GM23338 (cell line): ENCODE data around the gene MPPED1. TPM values are rescaled to one million over a fixed set of nuclear protein-coding genes. Genes with fewer than 3 reads are reported as not detected.

ENCODE experiments used
- ATAC-seq: fragments of 200-7000 bp; cut with Tn5 transposase; 3 replicates; pipeline ENCODE4 v1.9.1; 2020
- DNase-seq: peaks from one replicate; pipeline ENCODE4 v3.0.0-alpha.2; 2015; ENCODE audit warnings: low spot score
- H2AFZ ChIP-seq: fragments of 200-600 bp; sonication (generic); 2 replicates; pipeline ENCODE4 v1.8.0; 2016; ENCODE audit warnings: antibody characterized with exemption, mild to moderate bottlenecking, moderate library complexity
- H3F3A ChIP-seq: fragments of 200-600 bp; sonication (generic); replicated peaks from 2 replicates; pipeline ENCODE4 v1.8.0; 2017; ENCODE audit warnings: antibody characterized with exemption, mixed run types, low read depth
- H3K27ac ChIP-seq: fragments of 200-600 bp; sonication (generic); 2 replicates; pipeline ENCODE4 v1.6.1; 2016; ENCODE audit warnings: low read depth
- H3K27me3 ChIP-seq: fragments of 200-600 bp; sonication (generic); 2 replicates; pipeline ENCODE4 v1.8.0; 2016; ENCODE audit warnings: mild to moderate bottlenecking, mixed run types, moderate library complexity; ENCODE audit not compliant: insufficient read depth
- H3K36me3 ChIP-seq: fragments of 200-600 bp; sonication (generic); 2 replicates; pipeline ENCODE4 v1.8.0; 2016; ENCODE audit warnings: mild to moderate bottlenecking; ENCODE audit not compliant: insufficient read depth
- H3K4me1 ChIP-seq: fragments of 200-600 bp; sonication (generic); 2 replicates; pipeline ENCODE4 v1.8.0; 2016; ENCODE audit warnings: mild to moderate bottlenecking, moderate library complexity; ENCODE audit not compliant: insufficient read depth
- H3K4me2 ChIP-seq: fragments of 200-600 bp; sonication (generic); 2 replicates; pipeline ENCODE4 v1.7.1; 2017; ENCODE audit warnings: mixed run types
- H3K4me3 ChIP-seq: fragments of 200-600 bp; sonication (generic); 2 replicates; pipeline ENCODE4 v1.6.1; 2016; ENCODE audit warnings: mixed run types
- H3K79me2 ChIP-seq: fragments of 200-600 bp; sonication (generic); replicated peaks from 2 replicates; pipeline ENCODE4 v1.8.0; 2017; ENCODE audit warnings: mild to moderate bottlenecking; ENCODE audit not compliant: insufficient read depth
- H3K9me2 ChIP-seq: fragments of 200-600 bp; sonication (generic); 2 replicates; pipeline ENCODE4 v1.8.0; 2017; ENCODE audit not compliant: insufficient read depth
- H4K20me1 ChIP-seq: fragments of 200-600 bp; sonication (generic); replicated peaks from 2 replicates; pipeline ENCODE4 v1.8.0; 2017; ENCODE audit warnings: mild to moderate bottlenecking; ENCODE audit not compliant: insufficient read depth
- H3K27ac Mint-ChIP-seq: 2 replicates; pipeline ENCODE4 v1.8.0; 2020; ENCODE audit warnings: inconsistent platforms, mild to moderate bottlenecking, moderate library complexity, mixed read lengths
- H3K27me3 Mint-ChIP-seq: 3 replicates; pipeline ENCODE4 v1.8.0; 2022; ENCODE audit warnings: low read depth, mild to moderate bottlenecking, moderate library complexity, mixed read lengths, inconsistent platforms; ENCODE audit not compliant: insufficient read depth, poor library complexity
- H3K36me3 Mint-ChIP-seq: 3 replicates; pipeline ENCODE4 v1.8.0; 2021; ENCODE audit warnings: low read depth, mild to moderate bottlenecking, inconsistent platforms, moderate library complexity, mixed read lengths
- H3K4me1 Mint-ChIP-seq: 3 replicates; pipeline ENCODE4 v1.8.0; 2020; ENCODE audit warnings: mild to moderate bottlenecking, inconsistent platforms, mixed read lengths
- H3K4me3 Mint-ChIP-seq: 3 replicates; pipeline ENCODE4 v1.8.0; 2021; ENCODE audit warnings: moderate library complexity, mild to moderate bottlenecking, inconsistent platforms, mixed read lengths
- H3K9me3 Mint-ChIP-seq: 3 replicates; pipeline ENCODE4 v1.8.0; 2020; ENCODE audit warnings: moderate library complexity, mild to moderate bottlenecking, inconsistent platforms, mixed read lengths
- CREB1 ChIP-seq: fragments of 250-450 bp; sonication (Bioruptor Pico); IDR thresholded peaks from 2 replicates; pipeline ENCODE4 v1.5.0; 2020; ENCODE audit warnings: low read depth, mild to moderate bottlenecking, moderate library complexity
- CTCF ChIP-seq, 2 experiments: fragments of 200-600 bp in 1 of 2; sonication (generic) in 1 of 2; conservative IDR thresholded peaks; 2 replicates each; pipeline versions ENCODE4 v1.5.1 to v1.6.1; 2016 to 2017; ENCODE audit warnings: antibody characterized with exemption in 2 of 2, low read depth in 2 of 2, mild to moderate bottlenecking in 2 of 2, moderate library complexity in 1 of 2
- NANOG ChIP-seq: IDR thresholded peaks from 2 replicates; pipeline ENCODE4 v1.6.1; 2016; ENCODE audit warnings: antibody characterized with exemption, borderline replicate concordance
- REST ChIP-seq: IDR thresholded peaks from one replicate; pipeline ENCODE4 v1.6.1; 2018; ENCODE audit warnings: antibody characterized with exemption; ENCODE audit not compliant: unreplicated experiment
- STAT1 ChIP-seq: IDR thresholded peaks from one replicate; pipeline ENCODE4 v1.6.1; 2016; ENCODE audit warnings: antibody characterized with exemption; ENCODE audit not compliant: unreplicated experiment
- ZNF331 ChIP-seq: fragments of 250-450 bp; sonication (Bioruptor Pico); IDR thresholded peaks from 2 replicates; pipeline ENCODE4 v1.5.0; 2020; ENCODE audit warnings: low read depth, mild to moderate bottlenecking, moderate library complexity
- ZNF462 ChIP-seq: fragments of 250-450 bp; sonication (Bioruptor Pico); IDR thresholded peaks from 2 replicates; pipeline ENCODE4 v1.5.0; 2020; ENCODE audit warnings: mild to moderate bottlenecking, moderate library complexity
- polyA plus RNA-seq: library from polyadenylated mRNA; unstranded; fragments of >200 nt; fragmentation: Nextera tagmentation; extraction: Ambion mirVana; gene quantifications from 2 replicates; pipeline ENCODE4 v1.2.1, GENCODE V29; 2016
- total RNA-seq: library from RNA; depleted of rRNA; stranded (reverse); fragments of >200 nt; shearing (Covaris generic); gene quantifications from 2 replicates; pipeline ENCODE4 v1.2.3, GENCODE V29; 2014

The MPPED1 gene
- total and polyA plus RNA-seq, 2 experiments from 2014 or later: 0.56 TPM; not detected in 1

GRCh38 chr22:43479301-43479950, 67.6 kb downstream of the MPPED1 start:
- Histone ChIP-seq H3K27ac (no peak overlapping the region), H3F3A (no peaks in the 10 kb centered on the region), H4K20me1 (no peaks in the 10 kb centered on the region), H2AFZ (no peak overlapping the region), H3K9me2 (no peaks in the 10 kb centered on the region), H3K79me2 (no peaks in the 10 kb centered on the region), H3K27me3 (no peaks in the 10 kb centered on the region), H3K4me1 (peaks cover 10% of the 10 kb centered on the region; the same call in 1 of the 2 replicates), H3K4me2 (no peak overlapping the region), H3K36me3 (no peaks in the 10 kb centered on the region), H3K4me3 (no peak overlapping the region)
- Mint-ChIP-seq H3K4me3 (no peak overlapping the region), H3K9me3 (no peaks in the 10 kb centered on the region), H3K27ac (no peak overlapping the region), H3K27me3 (peaks cover 8% of the 10 kb centered on the region), H3K4me1 (peaks cover 13% of the 10 kb centered on the region), H3K36me3 (no peaks in the 10 kb centered on the region)
- DNase-seq: no peak
- ATAC-seq: no peak
- TF ChIP-seq NANOG (no peak), REST (no peak), STAT1 (no peak), ZNF331 (CRISPR knock-in tag) (no peak), CREB1 (no peak), ZNF462 (CRISPR knock-in tag) (no peak), CTCF (conservative IDR thresholded peaks at IDR 0.05; ENCODE audit: low read depth in 2 of 2) (no peak)
